ENCODE measurements around the gene F3. TPM values are rescaled to one million over a fixed set of nuclear protein-coding genes. Genes with fewer than 3 reads are reported as not detected.

Gene F3
- polyA plus RNA-seq, 1 of the 3 experiments (the other 2 are of a cell fraction) = 1.8 TPM

- Histone ChIP-seq H3K36me3 (replicated peaks in 1 of 2; ENCODE audit: control insufficient read depth in 1 of 2, insufficient read depth in 2 of 2, low read length in 1 of 2) (no peaks in the 10 kb centered on the region), H3K4me1 (ENCODE audit: control insufficient read depth in 1 of 2, insufficient read depth in 2 of 2, low read depth in 1 of 2, low read length in 1 of 2) (peaks cover 0 to 35% of the 10 kb centered on the region in 2 experiments; a peak in 1 of 4 replicates), H3K4me2 (no peak overlapping the region), H2AFZ (ENCODE audit: low read depth) (no peak overlapping the region), H4K20me1 (ENCODE audit: insufficient read depth) (no peaks in the 10 kb centered on the region), H3K9me3 (no peaks in the 10 kb centered on the region), H3K4me3 (ENCODE audit: low read depth in 2 of 2, low read length in 1 of 2) (no peak overlapping the region), H3K79me2 (ENCODE audit: insufficient read depth) (no peaks in the 10 kb centered on the region), H3K27ac (ENCODE audit: low read depth in 2 of 2, low read length in 1 of 2) (no peak overlapping the region; a peak in 1 of 4 replicates), H3K9me2 (no peaks in the 10 kb centered on the region), H3F3A (replicated peaks; ENCODE audit: insufficient read depth) (no peaks in the 10 kb centered on the region), H3K9ac (no peak overlapping the region), H3K27me3 (ENCODE audit: insufficient read depth) (no peaks in the 10 kb centered on the region)
- no peak for DNase-seq
- ChIA-PET POLR2A (no interaction called here), CTCF (no interaction called here)
- 92% methylated on average over 7 of the region's 7 CpGs for WGBS (ENCODE audit: low lambda C conversion rate)
- TF ChIP-seq EP300 (IDR thresholded peaks at IDR 0.05; ENCODE audit: borderline replicate concordance in 1 of 2, low read depth in 1 of 2, low read length in 1 of 2) (no peak), USF2 (IDR thresholded peaks at IDR 0.05; ENCODE audit: borderline replicate concordance, low read depth, low read length) (no peak), RAD21 (IDR thresholded peaks at IDR 0.05; ENCODE audit: low read length) (no peak), CHD2 (IDR thresholded peaks at IDR 0.05; ENCODE audit: low read length, partially characterized antibody) (no peak), MAX (IDR thresholded peaks at IDR 0.05; ENCODE audit: low read depth) (no peak), EZH2phosphoT487 (IDR thresholded peaks at IDR 0.05; ENCODE audit: borderline replicate concordance, low read depth) (no peak), REST (IDR thresholded peaks at IDR 0.05; ENCODE audit: low read depth, low read length) (no peak), SMC3 (IDR thresholded peaks at IDR 0.05; ENCODE audit: low read depth, low read length) (no peak), PBX3 (IDR thresholded peaks at IDR 0.05) (no peak), IRF3 (IDR thresholded peaks at IDR 0.05; ENCODE audit: low read depth, low read length) (no peak), FOXJ3 (CRISPR knock-in tag; IDR thresholded peaks at IDR 0.05) (no peak), TCF12 (IDR thresholded peaks at IDR 0.05) (no peak), GATA2 (CRISPR knock-in tag; IDR thresholded peaks at IDR 0.05) (no peak), GABPA (IDR thresholded peaks at IDR 0.05; ENCODE audit: low read depth) (no peak), RFX5 (IDR thresholded peaks at IDR 0.05; ENCODE audit: low read length) (no peak), YY1 (IDR thresholded peaks at IDR 0.05; ENCODE audit: low read depth) (no peak), POLR2AphosphoS5 (IDR thresholded peaks at IDR 0.05; ENCODE audit: low read depth, low read length) (no peak), FOSL2 (IDR thresholded peaks at IDR 0.05; ENCODE audit: borderline replicate concordance, low read depth) (no peak)
Observed at GRCh38 chr1:94551449-94551848, 9.9 kb upstream of the F3 start.
